Natural killer cell (primary cell): ENCODE results near the gene PHKG2. TPM values are rescaled to one million over a fixed set of nuclear protein-coding genes. Genes with fewer than 3 reads are reported as not detected.

Experiments
- ATAC-seq, 3 donors: fragments of 150-1000 bp in 2 of 3; fragments of 200-7000 bp in 1 of 3; cut with Tn5 transposase; 1 replicate in 1 of 3; 2 replicates in 2 of 3; pipeline ENCODE4 v1.10.0; 2021; ENCODE audit warnings: mild to moderate bottlenecking in 2 of 3, moderate library complexity in 2 of 3
- DNase-seq, 2 donors: peaks; one replicate each; pipeline versions ENCODE4 v3.0.0 to v3.0.0-alpha.2; 2013 to 2021; ENCODE audit warnings: mixed read lengths in 1 of 2
- H3K27ac ChIP-seq: one replicate; pipeline ENCODE4 v1.5.1; 2013; ENCODE audit warnings: mild to moderate bottlenecking, low read length
- H3K27me3 ChIP-seq: one replicate; pipeline ENCODE4 v1.6.1; 2013; ENCODE audit warnings: low read length; ENCODE audit not compliant: control insufficient read depth, insufficient read depth
- H3K36me3 ChIP-seq: one replicate; pipeline ENCODE4 v1.6.1; 2013; ENCODE audit warnings: low read length; ENCODE audit not compliant: control insufficient read depth, insufficient read depth
- H3K4me1 ChIP-seq: one replicate; pipeline ENCODE4 v1.6.1; 2013; ENCODE audit warnings: low read length; ENCODE audit not compliant: control insufficient read depth, insufficient read depth
- H3K4me3 ChIP-seq: one replicate; pipeline ENCODE4 v1.5.1; 2013; ENCODE audit warnings: low read length
- H3K9me3 ChIP-seq: one replicate; pipeline ENCODE4 v1.6.1; 2013; ENCODE audit warnings: low read length; ENCODE audit not compliant: control insufficient read depth, insufficient read depth
- H3K27ac Mint-ChIP-seq, 2 donors: one replicate each; pipeline ENCODE4 v1.8.0; 2022; ENCODE audit warnings: mild to moderate bottlenecking in 2 of 2, mixed read lengths in 2 of 2, moderate library complexity in 1 of 2
- H3K27me3 Mint-ChIP-seq, 2 donors: one replicate each; pipeline ENCODE4 v1.8.0; 2022; ENCODE audit warnings: low read depth in 2 of 2, mixed read lengths in 2 of 2
- H3K36me3 Mint-ChIP-seq: one replicate; pipeline ENCODE4 v1.8.0; 2022; ENCODE audit warnings: mixed read lengths
- H3K4me1 Mint-ChIP-seq, 2 donors: one replicate each; pipeline ENCODE4 v1.8.0; 2022; ENCODE audit warnings: mixed read lengths in 2 of 2
- H3K4me3 Mint-ChIP-seq: one replicate; pipeline ENCODE4 v1.8.0; 2022; ENCODE audit warnings: mild to moderate bottlenecking, moderate library complexity, mixed read lengths
- H3K9me3 Mint-ChIP-seq, 2 donors: one replicate each; pipeline ENCODE4 v1.8.0; 2022; ENCODE audit warnings: mixed read lengths in 2 of 2
- WGBS: methylation state at CpG from one replicate; pipeline ENCODE4 v1.1.7; 2013; ENCODE audit warnings: missing lambda C conversion rate; ENCODE audit not compliant: insufficient coverage; 5-methylcytosine and 5-hydroxymethylcytosine counted together
- intact Hi-C: fragments of 100-400 bp; cut with micrococcal nuclease; formaldehyde crosslinking; loops from one replicate; pipeline ENCODE4 v1.14.2; 2022
- total RNA-seq, 4 donors: library from RNA; stranded (reverse); fragments of 120-200 nt in 1 of 4; gene quantifications; one replicate each; pipeline versions ENCODE4 v1.2.3 to v1.2.4, GENCODE V29; 2013 to 2022
- TF ChIP-seq, protein P1 (sequence below): fragments of 200-600 bp; IDR thresholded peaks from one replicate; pipeline ENCODE4 v1.8.0; 2022; ENCODE audit warnings: antibody characterized with exemption

Gene PHKG2
- total RNA-seq, 3 donors from 2014 or later (not counting 1 experiment from before 2014, with no cell fraction given) = 50.5 to 86.1 (median 64.8) TPM

DNA sequence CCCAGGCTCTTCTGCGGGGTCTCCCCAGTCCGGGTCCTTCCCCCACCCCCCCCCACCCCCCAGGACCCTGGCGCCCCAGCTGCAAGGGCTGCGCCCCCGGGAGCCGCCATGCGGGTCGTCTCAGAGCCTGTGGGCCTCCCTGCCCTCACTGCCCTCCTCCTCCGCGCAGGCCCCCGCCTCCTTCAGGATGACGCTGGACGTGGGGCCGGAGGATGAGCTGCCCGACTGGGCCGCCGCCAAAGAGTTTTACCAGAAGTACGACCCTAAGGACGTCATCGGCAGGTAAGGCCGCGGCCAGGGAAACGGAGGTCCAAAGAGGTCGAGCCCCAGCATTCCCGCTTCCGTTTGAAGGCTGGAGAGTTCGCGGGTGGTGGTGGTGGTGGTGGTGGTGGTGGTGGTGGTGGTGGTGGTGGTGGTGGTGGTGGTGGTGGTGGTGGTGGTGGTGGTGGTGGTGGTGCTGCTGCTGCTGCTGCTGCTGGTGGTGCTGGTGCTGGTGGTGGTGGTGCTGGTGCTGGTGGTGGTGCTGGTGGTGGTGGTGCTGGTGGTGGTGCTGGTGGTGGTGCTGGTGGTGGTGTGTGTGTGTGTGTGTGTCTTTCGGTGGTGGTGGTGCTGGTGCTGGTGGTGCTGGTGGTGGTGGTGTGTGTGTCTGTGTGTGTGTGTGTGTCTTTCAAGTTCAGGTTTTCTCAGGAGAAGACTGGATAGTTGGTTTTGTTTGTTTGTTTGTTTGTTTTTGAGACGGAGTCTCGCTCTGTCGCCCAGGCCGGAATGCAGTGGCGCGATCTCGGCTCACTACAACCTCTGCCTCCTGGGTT is 615 bp downstream of the PHKG2 start:
- H3K27ac Mint-ChIP-seq = peak overlapping the region; percentile 90 to 93
- H3K9me3 Mint-ChIP-seq = no peaks in the 10 kb centered on the region
- Histone ChIP-seq H3K9me3 (no peaks in the 10 kb centered on the region), H3K27ac (peak overlapping the region; percentile 48), H3K27me3 (no peaks in the 10 kb centered on the region), H3K36me3 (peaks cover 30% of the 10 kb centered on the region), H3K4me3 (peak overlapping the region; percentile 60), H3K4me1 (peaks cover 19% of the 10 kb centered on the region)
- H3K36me3 Mint-ChIP-seq = no peaks in the 10 kb centered on the region
- peaks cover 34 to 45% of the 10 kb centered on the region in 2 donors for H3K4me1 Mint-ChIP-seq
- WGBS = 17% methylated on average over 34 of the region's 36 CpGs
- H3K4me3 Mint-ChIP-seq = peak overlapping the region; percentile 95
- H3K27me3 Mint-ChIP-seq = no peaks in the 10 kb centered on the region
- TF ChIP-seq, protein P1, sequence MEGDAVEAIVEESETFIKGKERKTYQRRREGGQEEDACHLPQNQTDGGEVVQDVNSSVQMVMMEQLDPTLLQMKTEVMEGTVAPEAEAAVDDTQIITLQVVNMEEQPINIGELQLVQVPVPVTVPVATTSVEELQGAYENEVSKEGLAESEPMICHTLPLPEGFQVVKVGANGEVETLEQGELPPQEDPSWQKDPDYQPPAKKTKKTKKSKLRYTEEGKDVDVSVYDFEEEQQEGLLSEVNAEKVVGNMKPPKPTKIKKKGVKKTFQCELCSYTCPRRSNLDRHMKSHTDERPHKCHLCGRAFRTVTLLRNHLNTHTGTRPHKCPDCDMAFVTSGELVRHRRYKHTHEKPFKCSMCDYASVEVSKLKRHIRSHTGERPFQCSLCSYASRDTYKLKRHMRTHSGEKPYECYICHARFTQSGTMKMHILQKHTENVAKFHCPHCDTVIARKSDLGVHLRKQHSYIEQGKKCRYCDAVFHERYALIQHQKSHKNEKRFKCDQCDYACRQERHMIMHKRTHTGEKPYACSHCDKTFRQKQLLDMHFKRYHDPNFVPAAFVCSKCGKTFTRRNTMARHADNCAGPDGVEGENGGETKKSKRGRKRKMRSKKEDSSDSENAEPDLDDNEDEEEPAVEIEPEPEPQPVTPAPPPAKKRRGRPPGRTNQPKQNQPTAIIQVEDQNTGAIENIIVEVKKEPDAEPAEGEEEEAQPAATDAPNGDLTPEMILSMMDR = no peak
- intact Hi-C loops = loop anchor here (1.0 to 5.0 kb wide), 5 partner anchors 14 to 173 kb away; partner anchors contain the start of genes CFAP119, RNF40 and SRCAP
- ATAC-seq (peak; percentile 37 to 55 (median 48)), DNase-seq (peak; percentile 48 to 49)

DNA sequence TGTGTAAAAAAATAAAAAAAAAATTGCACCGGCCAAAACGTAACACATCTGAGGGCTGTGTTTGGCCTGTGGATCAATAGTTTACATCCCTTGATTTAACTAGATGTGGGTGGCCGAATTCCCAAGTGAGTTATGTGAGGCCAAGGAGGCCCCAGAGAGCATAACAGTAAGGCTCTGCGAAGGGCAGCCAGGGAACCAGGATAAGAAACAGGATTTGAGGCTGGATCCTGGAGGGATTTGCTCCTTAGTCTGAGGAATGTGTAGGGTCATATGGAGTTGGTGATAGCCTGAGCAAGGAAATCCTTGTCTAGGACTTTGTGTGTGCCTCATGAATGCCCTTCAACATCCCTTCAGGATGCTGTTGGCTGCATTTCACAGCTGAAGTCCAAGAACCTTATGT is 2.0 kb downstream of the PHKG2 start:
- H3K4me1 Mint-ChIP-seq = peaks cover 34 to 45% of the 10 kb centered on the region in 2 donors
- H3K27me3 ChIP-seq = no peaks in the 10 kb centered on the region
- no peak overlapping the region for H3K27ac ChIP-seq
- H3K27me3 Mint-ChIP-seq = no peaks in the 10 kb centered on the region
- ATAC-seq (no peak), DNase-seq (no peak)
- H3K4me3 Mint-ChIP-seq = peak overlapping the region; percentile 25
- H3K9me3 Mint-ChIP-seq = no peaks in the 10 kb centered on the region
- WGBS = 97% methylated on average over 4 of the region's 4 CpGs
- H3K36me3 ChIP-seq = peaks cover 35% of the 10 kb centered on the region
- H3K9me3 ChIP-seq = no peaks in the 10 kb centered on the region
- intact Hi-C loops = no loop called here
- H3K27ac Mint-ChIP-seq = peak overlapping the region in 1 of 2 donors; percentile 90
- H3K4me1 ChIP-seq = peaks cover 19% of the 10 kb centered on the region
- TF ChIP-seq, protein P1 = no peak
- H3K36me3 Mint-ChIP-seq = no peaks in the 10 kb centered on the region
- no peak overlapping the region for H3K4me3 ChIP-seq

DNA sequence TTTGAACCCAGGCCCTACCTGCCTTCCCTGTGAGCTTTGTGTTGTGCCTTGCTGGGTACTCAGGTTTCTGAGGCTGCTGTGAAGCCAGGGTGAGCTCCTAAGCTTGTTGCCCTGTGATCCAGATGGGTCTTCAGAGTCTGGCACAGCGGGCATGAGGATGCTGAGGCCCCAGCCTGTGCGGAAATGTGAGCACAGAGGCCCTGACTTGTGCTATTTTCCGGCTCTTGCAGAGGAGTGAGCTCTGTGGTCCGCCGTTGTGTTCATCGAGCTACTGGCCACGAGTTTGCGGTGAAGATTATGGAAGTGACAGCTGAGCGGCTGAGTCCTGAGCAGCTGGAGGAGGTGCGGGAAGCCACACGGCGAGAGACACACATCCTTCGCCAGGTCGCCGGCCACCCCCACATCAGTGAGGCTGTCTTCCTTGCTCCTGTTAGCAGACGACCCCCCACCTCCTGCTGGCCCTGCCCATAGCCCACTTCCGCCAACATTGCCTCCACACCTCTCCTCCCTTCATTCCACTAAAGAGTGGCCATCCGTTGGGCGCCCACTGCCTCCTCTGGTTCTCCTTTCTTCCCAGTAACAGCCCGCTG is 2.7 kb downstream of the PHKG2 start:
- DNase-seq (no peak), ATAC-seq (no peak)
- H3K27ac Mint-ChIP-seq = peak overlapping the region in 1 of 2 donors; percentile 90
- peak overlapping the region; percentile 3 for H3K4me3 Mint-ChIP-seq
- Histone ChIP-seq H3K27ac (no peak overlapping the region), H3K9me3 (no peaks in the 10 kb centered on the region), H3K36me3 (peaks cover 40% of the 10 kb centered on the region), H3K4me1 (peaks cover 19% of the 10 kb centered on the region), H3K4me3 (no peak overlapping the region), H3K27me3 (no peaks in the 10 kb centered on the region)
- peaks cover 34 to 45% of the 10 kb centered on the region in 2 donors for H3K4me1 Mint-ChIP-seq
- intact Hi-C loops = no loop called here
- TF ChIP-seq, protein P1 = no peak
- H3K9me3 Mint-ChIP-seq = no peaks in the 10 kb centered on the region
- no peaks in the 10 kb centered on the region for H3K36me3 Mint-ChIP-seq
- H3K27me3 Mint-ChIP-seq = no peaks in the 10 kb centered on the region
- 96% methylated on average over 20 of the region's 20 CpGs for WGBS
